Measurements from ENCODE around the gene MMP13. TPM values are rescaled to one million over a fixed set of nuclear protein-coding genes. Genes with fewer than 3 reads are reported as not detected.

Gene MMP13
- total RNA-seq, 1 experiment from 2014 or later, result not detected

DNA sequence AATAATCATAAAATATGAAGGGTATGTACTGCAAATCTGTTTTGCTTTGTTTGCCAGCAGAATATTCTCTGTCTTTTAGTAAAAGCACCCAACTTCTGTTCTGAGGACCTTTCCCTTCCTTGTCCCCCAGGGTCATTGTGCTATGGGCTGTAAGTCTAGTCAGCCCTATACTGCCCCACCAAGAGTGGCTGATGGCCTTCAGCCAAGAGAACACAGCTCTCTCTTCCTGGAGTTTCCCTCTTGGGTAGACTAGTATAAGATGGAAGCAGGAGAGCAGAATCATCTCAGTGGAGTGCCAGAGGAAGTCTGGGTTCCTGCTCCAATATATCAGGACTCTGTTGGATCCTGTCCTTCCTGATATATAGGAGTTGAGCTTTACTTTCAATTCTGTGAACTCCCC, 29.0 kb downstream of the MMP13 start:
- TF ChIP-seq, protein P1, sequence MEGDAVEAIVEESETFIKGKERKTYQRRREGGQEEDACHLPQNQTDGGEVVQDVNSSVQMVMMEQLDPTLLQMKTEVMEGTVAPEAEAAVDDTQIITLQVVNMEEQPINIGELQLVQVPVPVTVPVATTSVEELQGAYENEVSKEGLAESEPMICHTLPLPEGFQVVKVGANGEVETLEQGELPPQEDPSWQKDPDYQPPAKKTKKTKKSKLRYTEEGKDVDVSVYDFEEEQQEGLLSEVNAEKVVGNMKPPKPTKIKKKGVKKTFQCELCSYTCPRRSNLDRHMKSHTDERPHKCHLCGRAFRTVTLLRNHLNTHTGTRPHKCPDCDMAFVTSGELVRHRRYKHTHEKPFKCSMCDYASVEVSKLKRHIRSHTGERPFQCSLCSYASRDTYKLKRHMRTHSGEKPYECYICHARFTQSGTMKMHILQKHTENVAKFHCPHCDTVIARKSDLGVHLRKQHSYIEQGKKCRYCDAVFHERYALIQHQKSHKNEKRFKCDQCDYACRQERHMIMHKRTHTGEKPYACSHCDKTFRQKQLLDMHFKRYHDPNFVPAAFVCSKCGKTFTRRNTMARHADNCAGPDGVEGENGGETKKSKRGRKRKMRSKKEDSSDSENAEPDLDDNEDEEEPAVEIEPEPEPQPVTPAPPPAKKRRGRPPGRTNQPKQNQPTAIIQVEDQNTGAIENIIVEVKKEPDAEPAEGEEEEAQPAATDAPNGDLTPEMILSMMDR (conservative IDR thresholded peaks at IDR 0.05), result no peak
- Histone ChIP-seq H3K9ac (ENCODE audit: extremely low read depth, insufficient read length, low read length) (no peak overlapping the region), H3K56ac (ENCODE audit: insufficient read length, low read depth, low read length) (no peak overlapping the region), H3K79me1 (ENCODE audit: insufficient read depth, low read depth, low read length, poor library complexity, severe bottlenecking) (no peaks in the 10 kb centered on the region), H2BK20ac (ENCODE audit: low read depth, low read length, poor library complexity, severe bottlenecking) (no peak overlapping the region), H2BK5ac (ENCODE audit: insufficient read length, low read length) (no peak overlapping the region), H2AK5ac (ENCODE audit: insufficient read length, low read length) (no peak overlapping the region), H3K23me2 (ENCODE audit: insufficient read length, low read depth, low read length, poor library complexity, severe bottlenecking) (no peaks in the 10 kb centered on the region), H2AFZ (ENCODE audit: low read length) (no peak overlapping the region), H3T11ph (ENCODE audit: low read length) (no peak overlapping the region), H3K23ac (ENCODE audit: insufficient read length, low read depth, low read length) (no peak overlapping the region), H3K27ac (ENCODE audit: insufficient read length, low read depth, low read length) (no peak overlapping the region), H3K79me2 (ENCODE audit: insufficient read depth, low read length) (no peaks in the 10 kb centered on the region), H3K4me1 (ENCODE audit: insufficient read depth, low read length) (no peaks in the 10 kb centered on the region), H4K91ac (ENCODE audit: insufficient read length, low read depth, low read length) (no peak overlapping the region), H2BK120ac (ENCODE audit: low read depth, low read length, poor library complexity, severe bottlenecking) (no peak overlapping the region), H3K9me3 (ENCODE audit: control insufficient read depth, low read depth, low read length) (no peaks in the 10 kb centered on the region), H3K18ac (ENCODE audit: insufficient read length, low read depth, low read length) (no peak overlapping the region), H3K4ac (ENCODE audit: low read depth, low read length) (no peak overlapping the region), H3K27me3 (ENCODE audit: insufficient read depth, low read length) (no peaks in the 10 kb centered on the region), H3K14ac (ENCODE audit: insufficient read depth, low read length) (no peak overlapping the region), H4K20me1 (ENCODE audit: control insufficient read depth, insufficient read depth, insufficient read length) (no peaks in the 10 kb centered on the region), H2BK15ac (ENCODE audit: low read depth, low read length) (no peak overlapping the region), H4K5ac (ENCODE audit: insufficient read length, low read depth, low read length) (no peak overlapping the region), H4K8ac (replicated peaks; ENCODE audit: insufficient read length, low read depth, low read length) (no peak overlapping the region), H2BK12ac (ENCODE audit: insufficient read length, low read depth, low read length) (no peak overlapping the region), H3K4me2 (ENCODE audit: insufficient read depth, insufficient read length, low read length) (no peak overlapping the region)
- no peak for DNase-seq
- Mint-ChIP-seq H3K4me1 (no peaks in the 10 kb centered on the region), H3K9me3 (no peaks in the 10 kb centered on the region), H3K27ac (no peak overlapping the region), H3K27me3 (ENCODE audit: low read depth) (no peaks in the 10 kb centered on the region), H3K36me3 (ENCODE audit: insufficient read depth in 1 of 3, low read depth in 3 of 3) (no peaks in the 10 kb centered on the region), H3K4me3 (no peak overlapping the region)

Data from H9 (cell line).